Type B pancreatic cell (in vitro differentiated cells): ENCODE results near the gene PRKAG3. TPM values are rescaled to one million over a fixed set of nuclear protein-coding genes. Genes with fewer than 3 reads are reported as not detected.

Source experiments
- DNase-seq: peaks from one replicate; pipeline ENCODE4 v3.0.0; 2021; ENCODE audit warnings: mixed read lengths; ENCODE audit not compliant: unreplicated experiment; ENCODE audit errors: extremely low spot score
- H3K27ac Mint-ChIP-seq: 2 replicates; pipeline ENCODE4 v1.8.0; 2021; ENCODE audit warnings: mild to moderate bottlenecking, mixed read lengths
- H3K27me3 Mint-ChIP-seq: 2 replicates; pipeline ENCODE4 v1.8.0; 2021; ENCODE audit warnings: mixed read lengths
- H3K36me3 Mint-ChIP-seq: 2 replicates; pipeline ENCODE4 v1.8.0; 2021; ENCODE audit warnings: mixed read lengths
- H3K4me1 Mint-ChIP-seq: one replicate; pipeline ENCODE4 v1.8.0; 2021; ENCODE audit warnings: mixed read lengths; ENCODE audit not compliant: unreplicated experiment
- H3K4me3 Mint-ChIP-seq: 2 replicates; pipeline ENCODE4 v1.8.0; 2021; ENCODE audit warnings: mild to moderate bottlenecking, mixed read lengths
- H3K9me3 Mint-ChIP-seq: 2 replicates; pipeline ENCODE4 v1.8.0; 2021; ENCODE audit warnings: mixed read lengths
- long read RNA-seq: library from polyadenylated mRNA; unstranded; transcript quantifications from one replicate; pipeline ENCODE4 v2.0.0, GENCODE V29; 2020
- total RNA-seq: library from RNA; stranded (reverse); gene quantifications from 2 replicates; pipeline ENCODE4 v1.2.1, GENCODE V29; 2021; ENCODE audit warnings: low replicate concordance
- TF ChIP-seq, protein P1 (sequence below): fragments of 200-600 bp; sonication (generic); conservative IDR thresholded peaks from 2 replicates; pipeline ENCODE4 v1.5.0; 2021; ENCODE audit warnings: antibody characterized with exemption, mild to moderate bottlenecking

PRKAG3 gene
- total RNA-seq, result not detected in 2 replicates
- long read RNA-seq, result 0 reads

DNA sequence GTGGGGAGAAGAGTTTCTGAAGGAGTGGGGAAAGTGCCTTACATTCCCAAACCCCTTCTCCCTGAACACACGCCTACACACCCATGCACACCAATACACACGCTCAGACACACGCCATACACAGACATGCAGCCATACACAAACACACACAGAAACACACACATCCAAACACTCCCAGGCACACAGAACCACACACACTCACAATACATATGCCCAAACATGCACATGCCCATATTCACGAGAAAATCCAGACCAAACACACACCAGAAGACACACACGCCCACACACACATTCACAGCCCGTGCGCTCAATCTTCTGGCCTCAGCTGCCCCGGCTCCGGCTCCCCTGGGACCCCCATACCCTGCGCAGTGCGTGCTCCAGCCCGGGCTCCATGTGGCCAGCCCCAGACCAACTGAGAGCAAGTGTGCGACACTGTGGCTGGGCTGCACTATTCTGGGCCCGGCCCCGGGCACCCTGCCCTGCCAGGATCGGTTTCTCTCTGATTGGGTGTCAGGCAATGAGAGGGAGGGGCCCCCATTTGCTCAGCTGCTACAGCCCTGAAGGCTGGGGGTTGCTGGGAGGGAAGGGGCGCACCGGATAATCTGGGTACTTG is at the start of gene PRKAG3:
PRKAG3 (minus strand) TSS at position 426 of the 613 bp plus-strand sequence.
- TF ChIP-seq, protein P1, sequence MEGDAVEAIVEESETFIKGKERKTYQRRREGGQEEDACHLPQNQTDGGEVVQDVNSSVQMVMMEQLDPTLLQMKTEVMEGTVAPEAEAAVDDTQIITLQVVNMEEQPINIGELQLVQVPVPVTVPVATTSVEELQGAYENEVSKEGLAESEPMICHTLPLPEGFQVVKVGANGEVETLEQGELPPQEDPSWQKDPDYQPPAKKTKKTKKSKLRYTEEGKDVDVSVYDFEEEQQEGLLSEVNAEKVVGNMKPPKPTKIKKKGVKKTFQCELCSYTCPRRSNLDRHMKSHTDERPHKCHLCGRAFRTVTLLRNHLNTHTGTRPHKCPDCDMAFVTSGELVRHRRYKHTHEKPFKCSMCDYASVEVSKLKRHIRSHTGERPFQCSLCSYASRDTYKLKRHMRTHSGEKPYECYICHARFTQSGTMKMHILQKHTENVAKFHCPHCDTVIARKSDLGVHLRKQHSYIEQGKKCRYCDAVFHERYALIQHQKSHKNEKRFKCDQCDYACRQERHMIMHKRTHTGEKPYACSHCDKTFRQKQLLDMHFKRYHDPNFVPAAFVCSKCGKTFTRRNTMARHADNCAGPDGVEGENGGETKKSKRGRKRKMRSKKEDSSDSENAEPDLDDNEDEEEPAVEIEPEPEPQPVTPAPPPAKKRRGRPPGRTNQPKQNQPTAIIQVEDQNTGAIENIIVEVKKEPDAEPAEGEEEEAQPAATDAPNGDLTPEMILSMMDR, result no peak
- Mint-ChIP-seq H3K4me3 (no peak within 1 kb of the TSS), H3K27ac (peak within 1 kb of the TSS; percentile 12), H3K36me3 (no peaks in the 10 kb centered on the region), H3K4me1 (no peaks in the 10 kb centered on the region), H3K9me3 (no peaks in the 10 kb centered on the region), H3K27me3 (peaks cover 49% of the 10 kb centered on the region)
- DNase-seq, result no peak

DNA sequence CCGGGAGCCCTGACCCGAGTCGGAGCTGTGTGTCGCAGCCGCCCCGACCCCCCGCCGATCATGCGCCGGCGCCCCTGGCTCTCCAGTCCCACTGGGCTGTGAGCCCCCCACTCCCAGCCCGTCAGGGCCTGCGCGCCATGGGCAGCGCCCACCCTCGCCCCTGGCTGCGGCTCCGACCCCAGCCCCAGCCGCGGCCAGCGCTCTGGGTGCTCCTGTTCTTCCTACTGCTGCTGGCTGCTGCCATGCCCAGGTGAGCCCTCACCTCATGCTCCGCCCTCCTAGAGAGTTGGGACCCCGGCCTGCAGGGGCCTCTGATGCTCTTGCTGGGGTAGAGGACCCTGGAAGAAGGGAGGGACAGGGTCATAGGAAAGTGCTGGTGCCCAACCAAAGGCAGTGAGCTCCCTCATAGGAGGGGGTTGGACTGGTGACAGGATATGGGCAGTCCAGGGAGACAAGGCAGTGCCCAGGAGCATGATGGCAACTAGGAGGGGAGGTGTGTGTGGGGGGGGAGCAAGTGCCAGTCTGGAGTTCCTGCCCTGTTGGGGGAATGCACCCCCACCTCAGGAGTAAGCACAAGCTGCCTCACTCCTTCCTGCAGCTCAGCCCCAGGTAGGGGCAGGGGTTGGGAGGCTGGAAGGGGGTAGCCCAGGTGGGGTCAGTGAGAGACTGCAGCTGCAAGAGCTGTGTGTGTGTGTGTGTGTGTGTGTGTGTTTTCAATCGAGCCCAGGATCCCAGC is 49.4 kb upstream of the PRKAG3 start:
- TF ChIP-seq, protein P1, result no peak
- DNase-seq, result no peak
- Mint-ChIP-seq H3K4me3 (peak overlapping the region; percentile 83), H3K27ac (peak overlapping the region; percentile 35), H3K27me3 (peaks cover 73% of the 10 kb centered on the region), H3K36me3 (peaks cover 5% of the 10 kb centered on the region), H3K9me3 (no peaks in the 10 kb centered on the region), H3K4me1 (peaks cover 34% of the 10 kb centered on the region)

DNA sequence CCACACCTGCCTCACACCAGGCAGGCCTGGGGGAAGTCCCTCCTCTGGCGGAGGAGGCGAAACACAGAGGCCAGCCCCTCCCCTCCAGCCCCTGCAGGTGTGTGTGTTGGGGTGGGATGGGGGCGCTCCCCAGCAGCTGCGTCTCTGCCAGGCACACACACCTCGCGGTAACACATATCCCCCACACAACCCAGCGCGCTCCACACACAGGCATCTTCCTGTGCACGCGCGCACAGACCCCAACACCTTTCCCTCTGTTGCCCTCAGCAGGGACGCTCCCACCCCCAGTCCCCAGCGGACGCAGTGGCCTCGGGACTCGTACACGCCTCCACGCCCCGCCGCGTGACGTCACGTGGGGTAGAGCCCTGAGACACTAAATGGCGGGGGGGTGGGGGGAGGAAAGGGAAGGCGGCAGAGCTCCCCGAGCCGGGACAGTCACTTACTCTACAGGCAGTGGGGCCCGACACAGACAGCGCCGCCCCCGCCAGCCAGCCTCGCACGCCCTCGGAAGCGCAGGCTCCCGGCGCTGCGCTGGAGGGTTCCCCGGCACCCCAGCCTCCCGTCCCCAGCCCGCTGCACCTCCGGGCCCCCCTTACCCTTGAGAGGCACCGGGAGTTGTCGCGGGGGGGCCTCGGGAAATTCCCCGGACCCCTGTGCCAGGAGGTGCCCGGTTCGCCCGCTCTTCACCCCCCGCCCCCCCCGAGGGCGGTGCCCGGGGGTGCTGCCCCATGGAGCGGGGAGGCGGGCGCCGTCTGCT is 48.7 kb upstream of the PRKAG3 start, which contains the start of gene WNT10A:
WNT10A (plus strand) TSS at position 751 of the 757 bp plus-strand sequence. CDS start 144 bp downstream, outside the sequence.
- peak within 1 kb of the TSS; percentile 85 for H3K4me3 Mint-ChIP-seq
- DNase-seq, result peak; percentile 70
- H3K27ac Mint-ChIP-seq, result peak within 1 kb of the TSS; percentile 79
- TF ChIP-seq, protein P1, result no peak
- H3K36me3 Mint-ChIP-seq, result peaks cover 5% of the 10 kb centered on the region
- H3K4me1 Mint-ChIP-seq, result peaks cover 33% of the 10 kb centered on the region
- peaks cover 73% of the 10 kb centered on the region for H3K27me3 Mint-ChIP-seq
- no peaks in the 10 kb centered on the region for H3K9me3 Mint-ChIP-seq

DNA sequence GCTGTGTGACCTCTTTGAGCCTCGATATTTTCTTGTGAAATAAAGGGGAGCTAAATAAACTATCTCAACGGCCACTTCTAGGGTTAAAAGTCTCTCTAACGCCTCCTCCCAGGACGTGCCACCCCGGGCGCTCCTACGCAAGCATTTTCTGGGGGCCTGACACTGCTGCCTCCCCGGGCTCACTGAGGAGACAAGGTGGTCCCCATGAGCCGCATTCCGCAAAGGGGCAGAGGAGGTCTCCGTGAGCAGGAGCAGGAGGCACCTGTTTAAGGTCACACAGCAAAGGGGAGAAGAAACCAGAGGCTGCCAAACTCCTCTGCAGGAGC is 48.1 kb upstream of the PRKAG3 start:
- no peaks in the 10 kb centered on the region for H3K9me3 Mint-ChIP-seq
- H3K27me3 Mint-ChIP-seq, result peaks cover 72% of the 10 kb centered on the region
- peak overlapping the region; percentile 85 for H3K4me3 Mint-ChIP-seq
- peaks cover 5% of the 10 kb centered on the region for H3K36me3 Mint-ChIP-seq
- peaks cover 28% of the 10 kb centered on the region for H3K4me1 Mint-ChIP-seq
- TF ChIP-seq, protein P1, result no peak
- DNase-seq, result no peak
- H3K27ac Mint-ChIP-seq, result peak overlapping the region; percentile 79

DNA sequence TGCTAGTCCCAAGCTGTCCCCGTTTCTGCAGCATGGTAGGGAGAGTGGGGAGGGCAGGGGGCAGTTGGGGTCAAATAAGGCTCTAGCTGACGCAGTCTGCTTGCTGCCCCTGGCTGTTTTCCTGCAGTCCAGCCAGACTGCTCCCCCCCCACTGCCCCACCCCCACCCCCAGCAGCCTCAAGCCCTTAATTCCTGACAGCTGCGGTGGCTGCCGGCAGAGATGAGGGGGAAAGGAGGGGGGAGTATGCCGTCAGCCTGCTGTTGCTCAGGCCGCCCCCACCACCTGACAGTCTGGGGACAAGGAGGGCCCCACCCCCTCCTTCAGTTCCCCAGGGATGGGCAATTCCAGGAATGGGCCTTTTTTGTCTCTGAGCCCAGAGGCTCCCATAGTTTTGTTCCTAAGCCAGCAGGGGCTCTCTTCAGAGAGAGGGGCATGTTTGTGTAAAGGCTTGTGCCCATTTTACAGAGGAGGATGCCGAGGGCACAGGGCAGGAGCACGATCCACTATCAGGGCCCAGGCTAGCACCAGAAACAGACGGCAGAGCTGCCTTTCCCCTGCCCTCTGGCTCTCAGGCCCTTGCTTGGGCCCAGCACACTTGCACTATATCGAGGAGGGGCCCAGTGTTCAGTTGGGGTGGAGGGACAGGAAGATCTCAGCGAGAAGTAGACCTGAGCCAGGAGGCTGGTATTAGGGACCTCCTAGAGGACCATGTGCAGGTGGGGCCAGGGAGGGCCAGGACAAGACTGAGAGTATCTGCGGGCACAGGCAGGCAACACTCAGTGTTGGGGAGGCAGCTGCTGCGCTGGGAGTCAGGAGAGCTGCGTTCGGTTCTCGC is 47.5 kb upstream of the PRKAG3 start:
- Mint-ChIP-seq H3K4me3 (peak overlapping the region; percentile 85), H3K27me3 (peaks cover 72% of the 10 kb centered on the region), H3K36me3 (peaks cover 9% of the 10 kb centered on the region), H3K9me3 (no peaks in the 10 kb centered on the region), H3K4me1 (peaks cover 24% of the 10 kb centered on the region), H3K27ac (peak overlapping the region; percentile 79)
- TF ChIP-seq, protein P1, result no peak
- no peak for DNase-seq
